Measurements from ENCODE around the gene EYS.

EYS gene

DNA sequence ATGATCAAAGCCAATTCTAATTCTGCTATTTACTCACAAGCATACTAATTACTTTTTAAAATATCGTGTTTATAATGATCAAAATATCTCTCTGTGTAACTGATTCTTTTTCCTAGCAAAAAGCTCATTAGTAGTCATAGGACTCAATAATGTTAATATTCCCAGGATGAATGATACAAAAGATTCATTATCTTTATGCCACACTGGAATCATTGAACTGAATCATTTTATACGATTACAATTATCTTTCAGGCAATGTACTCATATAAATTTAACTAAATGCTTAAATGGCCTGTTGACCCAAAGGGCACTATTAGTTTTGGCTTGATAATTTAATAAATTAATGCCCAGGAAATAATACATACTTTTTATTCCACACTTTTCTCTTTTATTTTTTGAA is 96.3 kb downstream of the EYS start:
- ATAC-seq: no peak
- TF ChIP-seq ZNF8 (CRISPR knock-in tag; IDR thresholded peaks at IDR 0.05): no peak
- no peak for TF ChIP-seq SNAI2 (CRISPR knock-in tag; IDR thresholded peaks at IDR 0.05)
- no peak for TF ChIP-seq ZNF70 (CRISPR knock-in tag; IDR thresholded peaks at IDR 0.05)
- TF ChIP-seq CSDC2 (CRISPR knock-in tag; IDR thresholded peaks at IDR 0.05): no peak
- no peak for TF ChIP-seq ZFP3 (CRISPR knock-in tag; IDR thresholded peaks at IDR 0.05)
- TF ChIP-seq, protein P1, sequence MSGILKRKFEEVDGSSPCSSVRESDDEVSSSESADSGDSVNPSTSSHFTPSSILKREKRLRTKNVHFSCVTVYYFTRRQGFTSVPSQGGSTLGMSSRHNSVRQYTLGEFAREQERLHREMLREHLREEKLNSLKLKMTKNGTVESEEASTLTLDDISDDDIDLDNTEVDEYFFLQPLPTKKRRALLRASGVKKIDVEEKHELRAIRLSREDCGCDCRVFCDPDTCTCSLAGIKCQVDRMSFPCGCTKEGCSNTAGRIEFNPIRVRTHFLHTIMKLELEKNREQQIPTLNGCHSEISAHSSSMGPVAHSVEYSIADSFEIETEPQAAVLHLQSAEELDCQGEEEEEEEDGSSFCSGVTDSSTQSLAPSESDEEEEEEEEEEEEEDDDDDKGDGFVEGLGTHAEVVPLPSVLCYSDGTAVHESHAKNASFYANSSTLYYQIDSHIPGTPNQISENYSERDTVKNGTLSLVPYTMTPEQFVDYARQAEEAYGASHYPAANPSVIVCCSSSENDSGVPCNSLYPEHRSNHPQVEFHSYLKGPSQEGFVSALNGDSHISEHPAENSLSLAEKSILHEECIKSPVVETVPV (CRISPR knock-in tag; IDR thresholded peaks at IDR 0.05): no peak

DNA sequence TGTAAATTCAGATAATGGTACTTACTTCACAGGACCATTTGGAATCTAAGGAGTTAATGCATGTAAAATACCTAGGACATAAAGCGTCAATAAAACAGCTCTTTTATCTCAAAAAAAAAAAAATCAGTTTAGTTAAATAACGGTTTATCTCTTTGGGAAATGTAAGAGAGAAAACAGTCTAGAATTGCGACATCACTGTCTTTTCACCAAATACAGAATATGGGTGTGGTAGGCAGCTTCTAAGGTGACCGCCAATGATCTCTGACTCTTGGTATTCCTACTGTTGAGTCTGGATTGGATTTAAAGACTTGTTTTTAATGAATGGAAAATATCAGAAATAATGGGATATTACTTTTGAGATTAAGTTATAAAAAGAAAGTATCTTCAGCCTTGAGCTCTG is 111.5 kb downstream of the EYS start:
- TF ChIP-seq ZNF70 (CRISPR knock-in tag; IDR thresholded peaks at IDR 0.05) (no peak), BACH2 (CRISPR knock-in tag; IDR thresholded peaks at IDR 0.05; ENCODE audit: borderline replicate concordance) (no peak), SNAI2 (CRISPR knock-in tag; IDR thresholded peaks at IDR 0.05) (no peak)
- TF ChIP-seq, protein P2, sequence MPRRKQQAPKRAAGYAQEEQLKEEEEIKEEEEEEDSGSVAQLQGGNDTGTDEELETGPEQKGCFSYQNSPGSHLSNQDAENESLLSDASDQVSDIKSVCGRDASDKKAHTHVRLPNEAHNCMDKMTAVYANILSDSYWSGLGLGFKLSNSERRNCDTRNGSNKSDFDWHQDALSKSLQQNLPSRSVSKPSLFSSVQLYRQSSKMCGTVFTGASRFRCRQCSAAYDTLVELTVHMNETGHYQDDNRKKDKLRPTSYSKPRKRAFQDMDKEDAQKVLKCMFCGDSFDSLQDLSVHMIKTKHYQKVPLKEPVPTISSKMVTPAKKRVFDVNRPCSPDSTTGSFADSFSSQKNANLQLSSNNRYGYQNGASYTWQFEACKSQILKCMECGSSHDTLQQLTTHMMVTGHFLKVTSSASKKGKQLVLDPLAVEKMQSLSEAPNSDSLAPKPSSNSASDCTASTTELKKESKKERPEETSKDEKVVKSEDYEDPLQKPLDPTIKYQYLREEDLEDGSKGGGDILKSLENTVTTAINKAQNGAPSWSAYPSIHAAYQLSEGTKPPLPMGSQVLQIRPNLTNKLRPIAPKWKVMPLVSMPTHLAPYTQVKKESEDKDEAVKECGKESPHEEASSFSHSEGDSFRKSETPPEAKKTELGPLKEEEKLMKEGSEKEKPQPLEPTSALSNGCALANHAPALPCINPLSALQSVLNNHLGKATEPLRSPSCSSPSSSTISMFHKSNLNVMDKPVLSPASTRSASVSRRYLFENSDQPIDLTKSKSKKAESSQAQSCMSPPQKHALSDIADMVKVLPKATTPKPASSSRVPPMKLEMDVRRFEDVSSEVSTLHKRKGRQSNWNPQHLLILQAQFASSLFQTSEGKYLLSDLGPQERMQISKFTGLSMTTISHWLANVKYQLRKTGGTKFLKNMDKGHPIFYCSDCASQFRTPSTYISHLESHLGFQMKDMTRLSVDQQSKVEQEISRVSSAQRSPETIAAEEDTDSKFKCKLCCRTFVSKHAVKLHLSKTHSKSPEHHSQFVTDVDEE (CRISPR knock-in tag; IDR thresholded peaks at IDR 0.05): no peak
- no peak for ATAC-seq

DNA sequence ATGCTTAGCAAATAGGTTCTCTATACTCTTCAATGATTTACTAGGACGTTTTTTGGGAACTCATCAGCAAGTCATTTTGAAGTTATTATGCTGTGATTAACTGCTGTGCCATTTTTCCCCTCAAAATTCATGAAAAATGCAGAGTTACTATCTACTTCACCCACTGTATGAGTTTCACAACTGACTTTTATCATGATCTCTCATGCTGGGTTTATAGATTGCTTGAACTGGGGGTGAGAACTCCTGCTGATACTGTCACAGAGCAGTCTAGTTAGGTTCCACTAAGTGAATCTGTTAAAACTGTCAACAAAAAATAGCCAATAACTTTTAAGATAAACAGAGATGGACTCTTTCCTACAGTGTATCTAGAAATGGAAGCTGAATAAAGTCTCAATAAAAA is 136.7 kb downstream of the EYS start:
- no peak for TF ChIP-seq ZNF8 (CRISPR knock-in tag; IDR thresholded peaks at IDR 0.05)
- TF ChIP-seq, protein P1 (CRISPR knock-in tag; IDR thresholded peaks at IDR 0.05): no peak
- TF ChIP-seq ZFP3 (CRISPR knock-in tag; IDR thresholded peaks at IDR 0.05): no peak
- no peak for TF ChIP-seq ZC3H10 (CRISPR knock-in tag; IDR thresholded peaks at IDR 0.05)
- TF ChIP-seq, protein P3, sequence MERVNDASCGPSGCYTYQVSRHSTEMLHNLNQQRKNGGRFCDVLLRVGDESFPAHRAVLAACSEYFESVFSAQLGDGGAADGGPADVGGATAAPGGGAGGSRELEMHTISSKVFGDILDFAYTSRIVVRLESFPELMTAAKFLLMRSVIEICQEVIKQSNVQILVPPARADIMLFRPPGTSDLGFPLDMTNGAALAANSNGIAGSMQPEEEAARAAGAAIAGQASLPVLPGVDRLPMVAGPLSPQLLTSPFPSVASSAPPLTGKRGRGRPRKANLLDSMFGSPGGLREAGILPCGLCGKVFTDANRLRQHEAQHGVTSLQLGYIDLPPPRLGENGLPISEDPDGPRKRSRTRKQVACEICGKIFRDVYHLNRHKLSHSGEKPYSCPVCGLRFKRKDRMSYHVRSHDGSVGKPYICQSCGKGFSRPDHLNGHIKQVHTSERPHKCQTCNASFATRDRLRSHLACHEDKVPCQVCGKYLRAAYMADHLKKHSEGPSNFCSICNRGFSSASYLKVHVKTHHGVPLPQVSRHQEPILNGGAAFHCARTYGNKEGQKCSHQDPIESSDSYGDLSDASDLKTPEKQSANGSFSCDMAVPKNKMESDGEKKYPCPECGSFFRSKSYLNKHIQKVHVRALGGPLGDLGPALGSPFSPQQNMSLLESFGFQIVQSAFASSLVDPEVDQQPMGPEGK (CRISPR knock-in tag; IDR thresholded peaks at IDR 0.05; ENCODE audit: borderline replicate concordance): no peak
- no peak for TF ChIP-seq TCF4 (CRISPR knock-in tag; IDR thresholded peaks at IDR 0.05; ENCODE audit: borderline replicate concordance)
- no peak for TF ChIP-seq ZFP30 (CRISPR knock-in tag; IDR thresholded peaks at IDR 0.05)
- no peak for TF ChIP-seq PPARA (CRISPR knock-in tag; IDR thresholded peaks at IDR 0.05; ENCODE audit: borderline replicate concordance)
- TF ChIP-seq, protein P2 (CRISPR knock-in tag; IDR thresholded peaks at IDR 0.05): no peak
- no peak for TF ChIP-seq ESRRG (CRISPR knock-in tag; IDR thresholded peaks at IDR 0.05)
- TF ChIP-seq, protein P4, sequence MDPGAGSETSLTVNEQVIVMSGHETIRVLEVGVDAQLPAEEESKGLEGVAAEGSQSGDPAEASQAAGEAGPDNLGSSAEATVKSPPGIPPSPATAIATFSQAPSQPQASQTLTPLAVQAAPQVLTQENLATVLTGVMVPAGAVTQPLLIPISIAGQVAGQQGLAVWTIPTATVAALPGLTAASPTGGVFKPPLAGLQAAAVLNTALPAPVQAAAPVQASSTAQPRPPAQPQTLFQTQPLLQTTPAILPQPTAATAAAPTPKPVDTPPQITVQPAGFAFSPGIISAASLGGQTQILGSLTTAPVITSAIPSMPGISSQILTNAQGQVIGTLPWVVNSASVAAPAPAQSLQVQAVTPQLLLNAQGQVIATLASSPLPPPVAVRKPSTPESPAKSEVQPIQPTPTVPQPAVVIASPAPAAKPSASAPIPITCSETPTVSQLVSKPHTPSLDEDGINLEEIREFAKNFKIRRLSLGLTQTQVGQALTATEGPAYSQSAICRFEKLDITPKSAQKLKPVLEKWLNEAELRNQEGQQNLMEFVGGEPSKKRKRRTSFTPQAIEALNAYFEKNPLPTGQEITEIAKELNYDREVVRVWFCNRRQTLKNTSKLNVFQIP (CRISPR knock-in tag; IDR thresholded peaks at IDR 0.05; ENCODE audit: borderline replicate concordance, low read depth): no peak
- no peak for TF ChIP-seq ZNF565 (CRISPR knock-in tag; conservative IDR thresholded peaks at IDR 0.05; ENCODE audit: low read depth)
- TF ChIP-seq SNAI2 (CRISPR knock-in tag; IDR thresholded peaks at IDR 0.05): no peak
- no peak for TF ChIP-seq ISL1 (CRISPR knock-in tag; IDR thresholded peaks at IDR 0.05)
- TF ChIP-seq ARNTL (CRISPR knock-in tag; IDR thresholded peaks at IDR 0.05; ENCODE audit: borderline replicate concordance, low read depth): no peak
- no peak for ATAC-seq

Measured in SK-N-SH treated with all-trans-retinoic acid at 6 μM for 48 hours (cell line).